PC-3 (cell line): Measurements from ENCODE around the gene CFAP126. TPM values are rescaled to one million over a fixed set of nuclear protein-coding genes. Genes with fewer than 3 reads are reported as not detected.

Experiments used
- ATAC-seq: fragments of 200-7000 bp; cut with Tn5 transposase; 2 replicates; pipeline ENCODE4 v1.9.1; 2020; ENCODE audit warnings: mild to moderate bottlenecking, moderate library complexity
- BruUV-seq: library from RNA; stranded (reverse); fragments of 400-500 nt; replicated peaks from 2 replicates; lab custom pipeline; 2021; lab: Mats Ljungman, UMichigan
- CTCF ChIA-PET: fragments of 300-600 bp; sonication (Branson Sonifier 250); formaldehyde crosslinking; loops from one replicate; lab custom pipeline; 2022; ENCODE audit warnings: antibody characterized with exemption; lab: Charles Lee
- POLR2A ChIA-PET: fragments of 300-600 bp; sonication (Branson Sonifier 250); formaldehyde crosslinking; loops from one replicate; lab custom pipeline; 2022; ENCODE audit warnings: antibody characterized with exemption; ENCODE audit not compliant: unreplicated experiment; lab: Charles Lee
- DNase-seq: peaks from one replicate; pipeline ENCODE4 v3.0.0-alpha.2; 2015
- H2AFZ ChIP-seq: fragments of 300-600 bp; sonication (generic); 2 replicates; pipeline ENCODE4 v1.6.0; 2016; ENCODE audit warnings: antibody characterized with exemption, low read length
- H3F3A ChIP-seq: fragments of 300-600 bp; sonication (generic); one replicate; pipeline ENCODE4 v1.6.0; 2017; ENCODE audit warnings: antibody characterized with exemption, low read length, control low read depth, mild to moderate bottlenecking; ENCODE audit not compliant: unreplicated experiment
- H3K27ac ChIP-seq: fragments of 300-600 bp; sonication (generic); 2 replicates; pipeline ENCODE4 v1.5.1; 2016; ENCODE audit warnings: mild to moderate bottlenecking, low read length
- H3K27me3 ChIP-seq: fragments of 300-600 bp; sonication (generic); 2 replicates; pipeline ENCODE4 v1.6.1; 2016; ENCODE audit warnings: low read length, mixed read lengths
- H3K36me3 ChIP-seq: fragments of 300-600 bp; sonication (generic); 2 replicates; pipeline ENCODE4 v1.6.1; 2016; ENCODE audit warnings: low read depth, mixed run types, low read length, mixed read lengths
- H3K4me1 ChIP-seq: fragments of 300-600 bp; sonication (generic); 2 replicates; pipeline ENCODE4 v1.5.1; 2016; ENCODE audit warnings: low read length; ENCODE audit not compliant: insufficient read depth
- H3K4me2 ChIP-seq: fragments of 300-600 bp; sonication (generic); 2 replicates; pipeline ENCODE4 v1.6.0; 2016; ENCODE audit warnings: low read length
- H3K4me3 ChIP-seq: fragments of 300-600 bp; sonication (generic); 2 replicates; pipeline ENCODE4 v1.5.1; 2016; ENCODE audit warnings: mild to moderate bottlenecking, low read length, mixed read lengths
- H3K79me2 ChIP-seq: fragments of 300-600 bp; sonication (generic); 2 replicates; pipeline ENCODE4 v1.6.1; 2017; ENCODE audit warnings: low read length, mixed read lengths
- H3K9ac ChIP-seq: fragments of 300-600 bp; sonication (generic); 2 replicates; pipeline ENCODE4 v1.6.0; 2016; ENCODE audit warnings: mild to moderate bottlenecking, low read length
- H3K9me2 ChIP-seq: fragments of 300-600 bp; sonication (generic); replicated peaks from 2 replicates; pipeline ENCODE4 v1.6.1; 2016; ENCODE audit warnings: mixed run types, low read length, mixed read lengths
- H3K9me3 ChIP-seq: fragments of 300-600 bp; sonication (generic); 2 replicates; pipeline ENCODE4 v1.6.1; 2016; ENCODE audit warnings: low read length, mixed read lengths
- H4K20me1 ChIP-seq: fragments of 300-600 bp; sonication (generic); 2 replicates; pipeline ENCODE4 v1.6.1; 2016; ENCODE audit warnings: low read length, mixed read lengths
- EZH2 ChIP-seq: fragments of 300-600 bp; sonication (generic); IDR thresholded peaks from one replicate; pipeline ENCODE4 v1.6.1; 2017; ENCODE audit warnings: antibody characterized with exemption, mild to moderate bottlenecking, low read length; ENCODE audit not compliant: unreplicated experiment
- EZH2phosphoT487 ChIP-seq: fragments of 300-600 bp; sonication (generic); IDR thresholded peaks from 2 replicates; pipeline ENCODE4 v1.6.1; 2018; ENCODE audit warnings: mild to moderate bottlenecking, antibody characterized with exemption, low read length, borderline replicate concordance
- intact Hi-C: fragments of 100-400 bp; cut with micrococcal nuclease; formaldehyde crosslinking; loops from 2 replicates; pipeline ENCODE4 v1.9.0; 2023
- total RNA-seq: library from RNA; depleted of rRNA; stranded (reverse); fragments of >200 nt; gene quantifications from 2 replicates; pipeline ENCODE4 v1.2.3, GENCODE V29; 2014
- TF ChIP-seq, protein P1 (sequence below): fragments of 300-600 bp; sonication (generic); conservative IDR thresholded peaks from 2 replicates; pipeline ENCODE4 v1.5.1; 2017; ENCODE audit warnings: antibody characterized with exemption, low read depth, mild to moderate bottlenecking, low read length

Gene CFAP126
- total RNA-seq, 1 experiment from 2014 or later, result not detected

DNA sequence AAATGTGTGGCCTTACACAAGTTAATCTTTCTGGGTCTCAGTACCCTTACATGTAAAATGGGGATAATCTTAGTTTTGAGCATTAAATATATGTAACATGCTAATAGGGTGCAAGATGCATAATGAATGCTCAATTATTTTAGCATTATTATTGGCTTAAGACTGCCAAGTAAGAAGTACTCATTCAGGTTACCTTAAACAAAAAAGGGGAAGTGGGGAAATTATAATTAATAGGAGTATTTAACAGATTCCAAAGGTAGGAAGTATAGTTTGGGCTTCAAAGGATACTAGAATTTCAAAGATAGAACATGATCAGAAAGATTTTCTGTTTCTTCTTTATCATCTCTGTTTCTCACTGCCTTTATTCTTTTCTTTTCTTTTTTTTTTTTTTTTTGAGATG, 5.8 kb upstream of the CFAP126 start:
- Histone ChIP-seq H3K9me3 (no peaks in the 10 kb centered on the region), H3K9me2 (no peaks in the 10 kb centered on the region), H3K79me2 (no peaks in the 10 kb centered on the region), H3K27ac (no peak overlapping the region), H3K4me2 (no peak overlapping the region), H3K4me3 (no peak overlapping the region), H3F3A (no peaks in the 10 kb centered on the region), H3K9ac (no peak overlapping the region), H4K20me1 (no peaks in the 10 kb centered on the region), H2AFZ (no peak overlapping the region), H3K27me3 (no peaks in the 10 kb centered on the region), H3K36me3 (no peaks in the 10 kb centered on the region), H3K4me1 (no peaks in the 10 kb centered on the region)
- no peak for TF ChIP-seq EZH2
- no peak for TF ChIP-seq EZH2phosphoT487
- TF ChIP-seq, protein P1, sequence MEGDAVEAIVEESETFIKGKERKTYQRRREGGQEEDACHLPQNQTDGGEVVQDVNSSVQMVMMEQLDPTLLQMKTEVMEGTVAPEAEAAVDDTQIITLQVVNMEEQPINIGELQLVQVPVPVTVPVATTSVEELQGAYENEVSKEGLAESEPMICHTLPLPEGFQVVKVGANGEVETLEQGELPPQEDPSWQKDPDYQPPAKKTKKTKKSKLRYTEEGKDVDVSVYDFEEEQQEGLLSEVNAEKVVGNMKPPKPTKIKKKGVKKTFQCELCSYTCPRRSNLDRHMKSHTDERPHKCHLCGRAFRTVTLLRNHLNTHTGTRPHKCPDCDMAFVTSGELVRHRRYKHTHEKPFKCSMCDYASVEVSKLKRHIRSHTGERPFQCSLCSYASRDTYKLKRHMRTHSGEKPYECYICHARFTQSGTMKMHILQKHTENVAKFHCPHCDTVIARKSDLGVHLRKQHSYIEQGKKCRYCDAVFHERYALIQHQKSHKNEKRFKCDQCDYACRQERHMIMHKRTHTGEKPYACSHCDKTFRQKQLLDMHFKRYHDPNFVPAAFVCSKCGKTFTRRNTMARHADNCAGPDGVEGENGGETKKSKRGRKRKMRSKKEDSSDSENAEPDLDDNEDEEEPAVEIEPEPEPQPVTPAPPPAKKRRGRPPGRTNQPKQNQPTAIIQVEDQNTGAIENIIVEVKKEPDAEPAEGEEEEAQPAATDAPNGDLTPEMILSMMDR, result no peak
- POLR2A ChIA-PET, result interaction anchor here (0.9 kb wide), 1 partner anchor 148 kb away, joined by 7 read pairs; the partner anchor contains the start of gene TOMM40L
- intact Hi-C loops, result loop anchor here (5.0 kb wide), 1 partner anchor 166 kb away; no protein-coding TSS in a partner anchor
- ATAC-seq, result no peak
- no peak for DNase-seq
- BruUV-seq, result no TSS peak
- CTCF ChIA-PET, result interaction anchor here (1.2 kb wide), 1 partner anchor 146 kb away, joined by 3 read pairs; no protein-coding TSS in a partner anchor

DNA sequence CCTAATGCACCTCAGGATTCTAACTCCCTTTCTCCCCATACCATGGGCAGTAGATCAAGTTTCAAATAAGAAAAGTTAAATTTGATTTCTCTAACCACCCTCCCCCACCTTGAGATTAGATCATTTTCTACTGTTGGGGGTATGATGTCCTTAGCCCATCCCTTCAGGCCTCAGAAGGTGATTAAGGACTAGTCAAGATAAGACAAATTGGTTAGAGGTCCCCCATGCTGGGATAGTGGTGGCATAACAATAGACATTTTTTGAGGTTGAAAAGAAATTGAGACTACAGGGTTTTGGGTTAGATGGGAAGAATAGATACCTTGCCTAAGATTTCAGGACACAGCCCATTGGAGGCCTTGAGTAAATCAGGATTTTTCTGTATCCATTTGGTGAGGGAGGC, 2.5 kb downstream of the CFAP126 start:
- no peaks in the 10 kb centered on the region for H3K79me2 ChIP-seq
- intact Hi-C loops, result no loop called here
- DNase-seq (no peak), ATAC-seq (no peak)
- H3K4me1 ChIP-seq, result peaks cover 3% of the 10 kb centered on the region; the same call in 1 of the 2 replicates
- H3K4me3 ChIP-seq, result no peak overlapping the region
- TF ChIP-seq, protein P1, result no peak
- TF ChIP-seq EZH2, result no peak
- no peak for TF ChIP-seq EZH2phosphoT487
- no TSS peak for BruUV-seq
- no peaks in the 10 kb centered on the region for H3K9me2 ChIP-seq
- no peaks in the 10 kb centered on the region for H3K27me3 ChIP-seq
- H3K27ac ChIP-seq, result no peak overlapping the region
- no peak overlapping the region for H3K4me2 ChIP-seq
- H3K9ac ChIP-seq, result no peak overlapping the region
- ChIA-PET CTCF (no interaction called here), POLR2A (no interaction called here)
- H3K9me3 ChIP-seq, result no peaks in the 10 kb centered on the region
- no peak overlapping the region for H2AFZ ChIP-seq
- no peaks in the 10 kb centered on the region for H4K20me1 ChIP-seq
- peaks cover 18% of the 10 kb centered on the region; the same call in 1 of the 2 replicates for H3K36me3 ChIP-seq
- H3F3A ChIP-seq, result no peaks in the 10 kb centered on the region

DNA sequence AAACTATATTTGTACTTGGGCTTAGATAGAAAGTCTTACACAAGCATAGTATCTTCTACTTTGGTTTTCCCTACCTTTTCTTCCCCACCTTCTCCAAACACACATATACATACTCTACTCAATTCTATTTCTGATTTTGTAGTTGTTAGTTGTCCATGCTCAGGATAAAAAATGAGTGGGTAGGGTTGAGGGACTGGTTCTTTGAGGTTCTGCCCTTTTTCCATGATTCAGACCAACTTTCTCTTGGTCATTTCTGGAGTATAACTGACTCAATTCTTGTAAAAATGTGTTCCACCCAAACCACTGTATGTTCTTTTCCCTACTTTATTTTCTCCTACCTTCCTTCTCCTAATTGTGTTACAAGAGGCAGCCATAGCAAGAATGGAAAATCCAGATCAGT, 3.3 kb downstream of the CFAP126 start:
- no peak overlapping the region for H2AFZ ChIP-seq
- peaks cover 3% of the 10 kb centered on the region; the same call in 1 of the 2 replicates for H3K4me1 ChIP-seq
- H3K9me2 ChIP-seq, result no peaks in the 10 kb centered on the region
- no peaks in the 10 kb centered on the region for H3K27me3 ChIP-seq
- H3K9ac ChIP-seq, result no peak overlapping the region
- H4K20me1 ChIP-seq, result no peaks in the 10 kb centered on the region
- no peak overlapping the region for H3K27ac ChIP-seq
- H3K4me2 ChIP-seq, result no peak overlapping the region
- H3K79me2 ChIP-seq, result no peaks in the 10 kb centered on the region
- peaks cover 18% of the 10 kb centered on the region; the same call in 1 of the 2 replicates for H3K36me3 ChIP-seq
- H3F3A ChIP-seq, result no peaks in the 10 kb centered on the region
- H3K9me3 ChIP-seq, result no peaks in the 10 kb centered on the region
- POLR2A ChIA-PET, result no interaction called here
- BruUV-seq, result no TSS peak
- intact Hi-C loops, result loop anchor here (5.0 kb wide), 1 partner anchor 42 kb away; no protein-coding TSS in a partner anchor
- ATAC-seq, result no peak
- CTCF ChIA-PET, result no interaction called here
- H3K4me3 ChIP-seq, result no peak overlapping the region
- no peak for TF ChIP-seq EZH2phosphoT487
- TF ChIP-seq, protein P1, result no peak
- TF ChIP-seq EZH2, result no peak
- no peak for DNase-seq
